UCSD-AML1 (cell line): Measurements from ENCODE around the gene TCF3.

Source experiments
- DNase-seq: peaks from one replicate; lab custom pipeline; 2025; ENCODE audit not compliant: unreplicated experiment; lab: John Stamatoyannopoulos, UW

Gene TCF3

GRCh38 chr19:1590641-1591397, 61.6 kb downstream of the TCF3 start:
- DNase-seq: peak; percentile 47

DNA sequence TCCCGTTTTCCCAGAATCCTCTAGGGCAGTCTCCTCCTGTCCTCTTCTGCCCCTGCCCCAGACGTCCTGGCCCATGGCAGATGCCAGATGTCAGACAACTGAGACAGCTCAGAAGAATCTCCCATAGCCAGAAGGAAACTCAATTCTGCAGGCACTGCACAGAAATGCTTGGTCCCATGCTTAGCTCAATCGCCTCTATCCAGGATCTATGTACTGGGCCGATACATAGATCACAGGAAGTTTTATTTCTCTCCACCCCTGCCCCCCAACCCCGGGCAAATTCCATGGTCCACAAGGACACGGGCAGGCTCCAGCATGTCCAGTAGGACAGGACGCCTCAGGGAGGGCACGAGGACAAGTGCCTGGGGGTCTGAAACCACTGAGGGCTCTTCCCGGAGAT, 64.5 kb downstream of the TCF3 start:
- DNase-seq: no peak

DNA sequence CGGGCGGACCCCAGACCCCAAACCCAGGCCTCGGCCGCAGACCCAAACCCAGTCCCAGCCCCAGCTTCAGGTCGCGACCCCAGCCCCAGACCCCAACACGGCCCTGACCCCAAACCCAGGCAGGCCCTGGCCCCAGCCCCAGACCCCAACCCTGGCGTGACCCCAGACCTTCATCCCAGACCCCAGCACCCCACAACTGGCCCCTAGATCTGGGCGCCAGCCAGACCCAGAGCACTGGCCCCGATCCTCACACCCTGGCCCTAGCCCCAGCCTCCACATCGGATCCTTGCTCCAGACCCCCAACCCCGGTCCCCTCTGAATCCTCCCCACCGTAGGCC, 67.2 kb downstream of the TCF3 start:
- no peak for DNase-seq

GRCh38 chr19:1584500-1585242, 67.7 kb downstream of the TCF3 start:
- DNase-seq: no peak

DNA sequence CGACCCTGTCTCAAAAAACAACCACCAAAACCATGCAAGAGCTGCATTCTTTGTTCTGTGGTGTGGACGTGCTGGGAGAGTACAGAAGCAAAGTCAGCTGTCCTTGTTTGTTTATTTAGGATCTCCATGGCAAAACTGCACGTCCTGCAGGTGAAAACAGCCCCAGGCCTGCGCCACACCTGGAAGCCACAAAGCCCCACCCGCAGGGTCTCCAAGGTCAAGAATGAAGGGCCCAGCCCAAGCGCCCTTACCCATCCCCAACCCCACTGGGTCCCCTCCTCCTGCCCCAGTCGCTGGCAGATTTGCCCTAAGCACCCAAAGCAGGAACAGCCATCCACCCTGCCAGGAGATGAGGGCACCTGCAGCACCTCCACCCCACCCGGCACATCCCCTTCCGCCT, 70.2 kb downstream of the TCF3 start:
- DNase-seq: no peak

DNA sequence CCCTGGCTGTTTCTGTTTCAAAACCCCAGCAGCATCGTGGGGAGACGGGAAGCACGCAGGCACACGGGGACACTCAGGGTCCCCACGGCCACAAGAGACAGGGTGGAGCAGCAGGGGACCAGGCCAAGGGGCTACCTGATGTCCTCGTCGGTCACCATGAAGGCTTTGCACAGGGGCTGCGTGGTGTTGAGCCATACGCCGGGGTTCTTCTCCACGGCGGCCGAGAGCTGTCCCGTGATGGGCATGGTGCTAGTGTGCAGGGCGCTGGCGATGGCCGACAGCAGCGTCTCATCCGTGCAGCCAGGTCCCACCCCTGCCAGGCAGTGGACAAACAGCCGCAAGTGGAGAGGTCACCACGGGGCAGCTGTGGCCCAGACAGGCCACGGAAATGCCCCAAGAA, 71.5 kb downstream of the TCF3 start:
- no peak for DNase-seq

GRCh38 chr19:1580382-1580781, 72.0 kb downstream of the TCF3 start:
- DNase-seq: no peak

DNA sequence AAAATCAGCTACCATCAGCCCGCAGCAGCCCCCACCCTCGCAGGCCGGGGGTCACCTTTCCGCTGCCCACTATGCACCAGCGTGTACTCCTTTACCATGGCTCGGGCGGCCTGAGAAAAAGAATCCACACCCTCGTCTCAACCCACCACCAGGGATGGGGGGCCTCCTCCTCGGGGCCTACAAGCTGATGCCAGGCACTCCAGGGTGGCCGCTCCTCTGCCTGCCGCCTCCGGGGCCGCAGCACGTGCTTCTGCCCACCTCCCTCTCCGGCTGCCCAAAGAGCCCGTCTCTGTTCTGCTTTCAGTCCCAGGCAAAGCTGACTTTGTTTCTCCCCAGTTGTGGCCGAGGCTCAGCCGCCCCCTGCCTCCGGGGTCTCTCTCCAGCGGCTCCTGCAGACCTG, 73.2 kb downstream of the TCF3 start:
- DNase-seq: no peak

DNA sequence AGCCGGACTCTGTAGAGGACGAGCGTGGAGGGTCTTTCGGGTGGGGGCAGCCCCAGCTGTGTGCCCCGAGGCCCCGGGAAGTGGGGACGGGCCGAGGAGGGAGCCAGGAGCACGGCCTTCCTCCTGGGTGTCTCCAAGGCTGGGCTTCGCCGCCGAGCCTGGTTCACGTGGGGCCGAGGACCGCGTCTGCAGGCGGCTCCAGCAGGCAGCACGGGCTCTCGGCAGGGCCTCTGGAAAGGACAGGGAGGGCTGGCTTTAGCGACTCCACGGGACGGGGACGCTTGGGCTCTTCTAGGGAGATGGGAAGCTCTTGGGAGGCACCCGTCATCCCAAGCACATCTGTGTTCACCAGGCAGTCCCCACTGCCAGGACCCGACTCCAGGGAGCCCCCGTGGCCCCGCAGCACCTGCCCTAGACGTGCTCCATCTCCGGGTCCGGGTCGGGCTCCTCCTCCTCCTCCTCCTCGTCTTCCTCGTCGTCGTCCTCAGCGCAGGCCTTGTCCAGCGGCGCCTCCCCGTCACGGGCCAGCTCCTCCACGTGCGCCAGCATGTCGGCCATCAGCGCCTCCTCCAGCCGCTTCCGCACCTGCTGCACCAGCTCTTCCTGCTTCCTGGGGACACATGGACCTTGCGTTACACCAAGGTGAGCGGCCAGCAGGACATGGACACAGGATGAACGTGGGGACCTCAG, 74.3 kb downstream of the TCF3 start:
- DNase-seq: no peak

DNA sequence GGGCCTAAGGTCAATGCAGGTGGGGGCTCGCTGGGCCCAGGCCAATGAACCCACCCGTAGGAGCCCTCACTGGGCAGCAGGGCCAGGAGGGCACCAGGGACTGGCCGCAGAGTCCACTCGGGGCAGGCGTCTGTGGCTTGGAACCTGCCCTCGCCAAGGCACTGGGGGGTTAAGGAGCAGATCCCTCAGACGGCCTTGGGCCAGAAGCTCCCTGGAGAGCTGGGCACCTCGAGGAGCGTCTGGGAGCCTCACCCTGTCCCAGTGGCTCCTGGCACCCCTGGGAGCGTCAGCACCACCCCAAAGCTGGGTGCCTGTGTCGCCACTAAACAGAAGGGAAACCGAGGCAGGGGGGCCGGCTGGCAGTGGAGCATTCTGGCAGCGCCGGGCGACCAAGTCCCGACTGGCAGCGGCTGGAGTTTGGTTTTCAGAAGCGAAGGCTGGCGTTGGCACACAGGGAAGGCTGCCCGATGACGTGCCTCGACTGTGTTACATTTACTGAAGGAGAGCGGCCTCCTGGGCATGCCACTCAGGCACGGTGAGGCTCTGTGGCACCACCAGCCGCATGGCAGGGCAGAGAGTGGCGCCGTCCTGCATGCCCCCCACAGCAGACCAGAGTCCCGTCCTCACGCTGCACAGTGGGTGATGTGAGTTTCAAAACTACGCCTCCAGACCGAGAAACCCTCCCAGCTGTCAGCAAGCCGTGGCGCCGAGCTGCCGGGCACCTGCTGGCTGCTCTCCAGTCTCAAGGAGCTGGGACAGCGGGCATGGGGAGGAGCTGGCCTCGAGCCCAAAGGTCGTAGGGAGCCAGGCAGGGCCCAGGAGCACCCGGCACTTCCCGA, 75.1 kb downstream of the TCF3 start:
- no peak for DNase-seq

GRCh38 chr19:1576242-1577089, 75.9 kb downstream of the TCF3 start:
- DNase-seq: no peak

GRCh38 chr19:1575323-1576241, 76.8 kb downstream of the TCF3 start:
- DNase-seq: no peak

- no peak for DNase-seq
These were observed 77.9 kb downstream of the TCF3 start for GRCh38 chr19:1574354-1575136.

DNA sequence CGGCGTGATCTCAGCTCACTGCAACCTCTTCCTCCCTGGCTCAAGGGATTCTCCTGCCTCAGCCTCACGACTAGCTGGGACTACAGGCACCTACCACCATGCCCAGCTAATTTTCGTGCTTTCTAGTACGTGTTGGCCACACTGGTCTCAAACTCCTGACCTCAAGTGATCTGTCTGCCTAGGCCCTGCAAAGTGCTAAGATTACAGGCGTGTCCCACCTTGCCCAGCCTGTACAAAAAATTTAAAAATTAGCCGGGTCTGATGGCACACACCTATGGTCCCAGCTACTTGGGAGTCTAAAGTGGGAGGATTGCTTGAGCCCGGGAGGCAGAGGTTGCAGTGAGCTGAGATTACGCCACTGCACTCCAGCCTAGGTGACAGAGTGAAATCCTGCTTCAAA, 79.6 kb downstream of the TCF3 start:
- no peak for DNase-seq

DNA sequence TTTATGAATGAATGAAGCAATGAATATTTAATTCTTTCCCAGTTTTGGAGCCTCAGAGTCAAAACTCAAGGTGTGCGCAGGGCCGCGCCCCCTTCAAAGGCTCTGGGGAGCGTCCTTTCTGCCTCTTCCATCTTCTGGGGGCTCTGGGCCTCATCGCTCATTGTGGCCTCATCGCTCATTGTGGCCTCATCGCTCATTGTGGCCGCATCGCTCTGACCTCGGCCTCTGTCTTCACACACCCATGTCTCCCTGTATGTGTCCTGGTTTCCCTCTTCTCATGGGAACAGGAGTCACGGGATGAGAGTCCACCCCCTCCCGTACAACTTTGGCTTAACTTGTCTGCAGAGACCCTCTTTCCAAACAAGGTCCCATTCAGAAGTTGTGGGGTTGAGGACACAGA, 81.1 kb downstream of the TCF3 start:
- no peak for DNase-seq

DNA sequence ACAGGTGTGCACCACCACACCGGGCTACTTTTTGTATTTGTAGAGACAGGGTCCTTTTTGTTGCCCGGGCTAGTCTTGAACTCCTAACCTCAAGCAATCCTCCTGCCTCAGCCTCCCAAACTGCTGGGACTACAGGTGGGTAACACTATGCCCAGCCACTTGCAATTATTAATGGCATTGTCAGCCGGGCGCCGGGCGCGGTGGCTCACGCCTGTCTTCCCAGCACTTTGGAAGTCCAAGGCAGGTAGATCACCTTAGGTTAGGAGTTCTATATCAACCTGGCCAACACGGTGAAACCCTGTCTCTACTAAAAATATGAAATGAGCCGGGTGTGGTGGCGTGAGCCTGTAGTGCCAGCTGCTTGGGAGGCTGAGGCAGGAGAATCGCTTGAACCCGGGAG, 81.6 kb downstream of the TCF3 start:
- DNase-seq: no peak

DNA sequence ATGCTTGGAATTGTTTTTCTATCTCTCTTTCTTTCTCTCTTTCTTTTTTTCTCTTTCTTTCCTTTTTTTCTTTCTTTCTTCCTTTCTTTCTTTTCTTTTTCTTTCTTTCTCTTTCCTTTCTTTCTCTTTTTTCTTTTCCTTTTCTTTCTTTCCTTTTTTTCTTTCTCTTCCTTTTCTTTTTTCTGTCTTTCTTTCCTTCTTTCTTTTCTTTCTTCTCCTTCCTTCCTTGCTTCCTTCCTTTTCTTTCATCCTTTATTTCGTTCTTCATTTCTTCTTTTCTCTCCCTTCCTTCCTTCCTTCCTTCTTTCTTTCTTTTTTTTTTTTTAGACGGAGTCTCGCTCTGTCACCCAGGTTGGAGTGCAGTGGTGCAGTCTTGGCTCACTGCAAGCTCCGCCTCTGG, 82.4 kb downstream of the TCF3 start:
- no peak for DNase-seq

DNA sequence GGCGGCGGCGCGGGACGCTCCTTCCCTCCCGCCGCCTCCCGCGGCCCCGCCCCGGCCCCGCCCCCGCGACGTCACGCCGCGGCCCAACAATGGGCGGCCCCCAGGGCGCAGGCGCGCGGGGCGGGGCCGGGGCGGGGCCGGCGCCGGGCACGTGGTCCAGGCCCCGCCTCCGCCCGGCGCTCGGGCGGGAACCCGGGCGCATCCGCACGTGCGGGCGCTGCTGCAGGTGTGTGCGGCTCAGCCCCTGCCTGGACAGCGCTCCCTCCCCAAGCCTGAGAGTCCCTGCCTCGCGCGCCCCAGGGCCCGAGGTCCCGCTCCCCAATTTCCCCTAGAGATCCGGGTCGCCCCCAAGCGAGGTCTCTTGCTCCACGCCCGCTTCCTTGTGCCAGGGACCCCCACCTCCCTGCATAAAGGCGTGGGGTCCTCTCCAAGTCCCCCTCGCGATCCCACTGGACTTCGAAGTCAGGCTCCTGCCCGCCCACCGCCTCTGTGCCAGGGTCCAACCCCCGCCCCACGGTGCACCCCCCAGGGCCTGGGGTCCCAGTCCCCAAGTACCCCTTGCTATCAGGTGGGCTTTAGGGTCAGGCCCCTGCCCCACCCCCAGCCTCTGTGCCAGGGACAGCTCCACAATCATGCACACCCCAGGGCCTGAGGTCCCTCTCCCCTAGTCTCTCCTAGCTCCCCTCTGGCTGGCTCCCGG, 83.9 kb downstream of the TCF3 start, which contains the start of gene MEX3D:
MEX3D (minus strand) TSS at position 6 of the 700 bp plus-strand sequence. CDS start 267 bp downstream, outside the sequence.
- DNase-seq: peak; percentile 81
